IMR-90 (cell line): ENCODE measurements around the gene MYO10.

Experiments
- BHLHE40 ChIP-seq: fragments of 150-350 bp; IDR thresholded peaks from 2 replicates; pipeline ENCODE4 v1.6.1; 2016; ENCODE audit warnings: mild to moderate bottlenecking, low read depth, low read length
- MAFK ChIP-seq: IDR thresholded peaks from 2 replicates; pipeline ENCODE4 v1.6.1; 2012; ENCODE audit warnings: low read depth, low read length, improper control_type of control experiment
- NFE2L2 ChIP-seq: fragments of 150-350 bp; IDR thresholded peaks from 2 replicates; pipeline ENCODE4 v1.6.1; 2016; ENCODE audit warnings: low read depth, mild to moderate bottlenecking, low read length
- POLR2A ChIP-seq: IDR thresholded peaks from 2 replicates; pipeline ENCODE4 v1.6.1; 2012; ENCODE audit warnings: mild to moderate bottlenecking, low read depth, low read length
- RAD21 ChIP-seq: IDR thresholded peaks from 2 replicates; pipeline ENCODE4 v1.6.1; 2012; ENCODE audit warnings: low read length, improper control_type of control experiment
- RCOR1 ChIP-seq: IDR thresholded peaks from 2 replicates; pipeline ENCODE4 v1.6.1; 2012; ENCODE audit warnings: mild to moderate bottlenecking, low read length, improper control_type of control experiment; ENCODE audit not compliant: insufficient replicate concordance
- SMC3 ChIP-seq: fragments of 150-350 bp; IDR thresholded peaks from 2 replicates; pipeline ENCODE4 v1.6.1; 2016; ENCODE audit warnings: low read depth, mild to moderate bottlenecking, antibody characterized with exemption, low read length, moderate library complexity
- TF ChIP-seq, protein P1 (sequence below): conservative IDR thresholded peaks from 2 replicates; pipeline ENCODE4 v1.5.1; 2012; ENCODE audit warnings: mild to moderate bottlenecking, low read depth, low read length, improper control_type of control experiment
- TF ChIP-seq, protein P2 (sequence below): fragments of 150-350 bp; IDR thresholded peaks from 2 replicates; pipeline ENCODE4 v1.6.1; 2016; ENCODE audit warnings: low read depth, mild to moderate bottlenecking, low read length, moderate library complexity, borderline replicate concordance

DNA sequence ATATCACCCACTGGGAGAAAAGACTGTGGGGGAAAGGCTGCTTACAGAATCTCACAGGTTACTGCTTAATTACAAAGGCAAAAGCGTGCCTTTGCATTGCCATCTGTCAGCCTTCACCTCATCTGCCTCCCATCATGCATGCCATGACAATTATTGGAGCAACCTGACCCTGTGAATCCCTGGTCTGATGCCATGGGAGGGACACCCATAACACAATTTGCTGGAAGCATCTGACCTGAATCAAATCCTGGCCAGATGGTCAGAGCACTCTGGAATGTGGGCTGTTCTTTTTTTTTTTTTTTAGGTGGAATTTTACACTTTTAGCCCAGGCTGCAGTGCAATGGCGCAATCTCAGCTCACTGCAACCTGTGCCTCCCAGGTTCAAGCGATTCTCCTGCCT, 307.7 kb downstream of the MYO10 start:
- TF ChIP-seq, protein P1, sequence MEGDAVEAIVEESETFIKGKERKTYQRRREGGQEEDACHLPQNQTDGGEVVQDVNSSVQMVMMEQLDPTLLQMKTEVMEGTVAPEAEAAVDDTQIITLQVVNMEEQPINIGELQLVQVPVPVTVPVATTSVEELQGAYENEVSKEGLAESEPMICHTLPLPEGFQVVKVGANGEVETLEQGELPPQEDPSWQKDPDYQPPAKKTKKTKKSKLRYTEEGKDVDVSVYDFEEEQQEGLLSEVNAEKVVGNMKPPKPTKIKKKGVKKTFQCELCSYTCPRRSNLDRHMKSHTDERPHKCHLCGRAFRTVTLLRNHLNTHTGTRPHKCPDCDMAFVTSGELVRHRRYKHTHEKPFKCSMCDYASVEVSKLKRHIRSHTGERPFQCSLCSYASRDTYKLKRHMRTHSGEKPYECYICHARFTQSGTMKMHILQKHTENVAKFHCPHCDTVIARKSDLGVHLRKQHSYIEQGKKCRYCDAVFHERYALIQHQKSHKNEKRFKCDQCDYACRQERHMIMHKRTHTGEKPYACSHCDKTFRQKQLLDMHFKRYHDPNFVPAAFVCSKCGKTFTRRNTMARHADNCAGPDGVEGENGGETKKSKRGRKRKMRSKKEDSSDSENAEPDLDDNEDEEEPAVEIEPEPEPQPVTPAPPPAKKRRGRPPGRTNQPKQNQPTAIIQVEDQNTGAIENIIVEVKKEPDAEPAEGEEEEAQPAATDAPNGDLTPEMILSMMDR = no peak
- no peak for TF ChIP-seq POLR2A
- TF ChIP-seq RCOR1 = no peak
- TF ChIP-seq, protein P2, sequence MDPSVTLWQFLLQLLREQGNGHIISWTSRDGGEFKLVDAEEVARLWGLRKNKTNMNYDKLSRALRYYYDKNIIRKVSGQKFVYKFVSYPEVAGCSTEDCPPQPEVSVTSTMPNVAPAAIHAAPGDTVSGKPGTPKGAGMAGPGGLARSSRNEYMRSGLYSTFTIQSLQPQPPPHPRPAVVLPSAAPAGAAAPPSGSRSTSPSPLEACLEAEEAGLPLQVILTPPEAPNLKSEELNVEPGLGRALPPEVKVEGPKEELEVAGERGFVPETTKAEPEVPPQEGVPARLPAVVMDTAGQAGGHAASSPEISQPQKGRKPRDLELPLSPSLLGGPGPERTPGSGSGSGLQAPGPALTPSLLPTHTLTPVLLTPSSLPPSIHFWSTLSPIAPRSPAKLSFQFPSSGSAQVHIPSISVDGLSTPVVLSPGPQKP = no peak
- TF ChIP-seq RAD21 = no peak
- TF ChIP-seq NFE2L2 = no peak
- no peak for TF ChIP-seq BHLHE40
- no peak for TF ChIP-seq MAFK
- no peak for TF ChIP-seq SMC3
